Measurements from ENCODE around the gene SCN11A. TPM values are rescaled to one million over a fixed set of nuclear protein-coding genes. Genes with fewer than 3 reads are reported as not detected.

Gene SCN11A
- total and polyA plus RNA-seq, 2 of the 13 experiments (the other 11 are each of a cell fraction or from before 2014, with no cell fraction given), result 0.02 to 0.11 TPM

GRCh38 chr3:39051649-39052561, at the start of gene SCN11A, which contains the start of gene WDR48 (continued):
- TF ChIP-seq ZNF691 (CRISPR knock-in tag; IDR thresholded peaks at IDR 0.05; ENCODE audit: borderline replicate concordance, low read depth) (peak; percentile 38; the same call in 1 of the 2 replicates), ZNF672 (CRISPR knock-in tag; IDR thresholded peaks at IDR 0.05) (no peak), NCOA5 (CRISPR knock-in tag; IDR thresholded peaks at IDR 0.05) (no peak), RCOR2 (CRISPR knock-in tag; IDR thresholded peaks at IDR 0.05) (no peak), NFE2 (CRISPR knock-in tag; IDR thresholded peaks at IDR 0.05) (no peak), MED13 (CRISPR knock-in tag; IDR thresholded peaks at IDR 0.05) (no peak), TFAP4 (IDR thresholded peaks at IDR 0.05; ENCODE audit: borderline replicate concordance, low read depth) (no peak; the same call in 1 of the 2 replicates), BCLAF1 (IDR thresholded peaks at IDR 0.05) (no peak), ZNF512 (CRISPR knock-in tag; IDR thresholded peaks at IDR 0.05) (no peak), ZNF687 (CRISPR knock-in tag; IDR thresholded peaks at IDR 0.05) (peak; percentile 93), EP300 (IDR thresholded peaks at IDR 0.05; ENCODE audit: low read depth in 2 of 2, low read length in 2 of 2) (0 out of 4 replicates have a peak, but pooled peaks of 1 of the 2 experiments have one; percentile 55), EP300 (CRISPR knock-in tag; IDR thresholded peaks at IDR 0.05; ENCODE audit: borderline replicate concordance) (no peak; the same call in 1 of the 2 replicates), SIX4 (CRISPR knock-in tag; IDR thresholded peaks at IDR 0.05) (no peak), ZNF816 (CRISPR knock-in tag; IDR thresholded peaks at IDR 0.05; ENCODE audit: borderline replicate concordance) (no peak; the same call in 1 of the 2 replicates), SP1 (IDR thresholded peaks at IDR 0.05) (no peak), SP1 (CRISPR knock-in tag; IDR thresholded peaks at IDR 0.05) (peak; percentile 75; the same call in 1 of the 2 replicates), ZBTB14 (CRISPR knock-in tag; IDR thresholded peaks at IDR 0.05) (no peak)
